ENCODE data around the gene SEMA5B.

- TF ChIP-seq TAF1 (conservative IDR thresholded peaks at IDR 0.05): no peak
- TF ChIP-seq ZBTB33 (IDR thresholded peaks at IDR 0.05): no peak
- no peak for TF ChIP-seq CTCF (IDR thresholded peaks at IDR 0.05; ENCODE audit: low read depth, low read length, missing input control)
- no peak for TF ChIP-seq MAX (IDR thresholded peaks at IDR 0.05)
- TF ChIP-seq ATF3 (IDR thresholded peaks at IDR 0.05): no peak
- no peak for TF ChIP-seq RXRA (IDR thresholded peaks at IDR 0.05)
- no peak for TF ChIP-seq GABPA (IDR thresholded peaks at IDR 0.05 in 1 of 2, conservative IDR thresholded peaks at IDR 0.05 in 1 of 2)
- TF ChIP-seq FOXA1 (IDR thresholded peaks at IDR 0.05): no peak
- TF ChIP-seq JUND (IDR thresholded peaks at IDR 0.05): no peak
- no peak for TF ChIP-seq EGR1 (IDR thresholded peaks at IDR 0.05; ENCODE audit: low read depth in 2 of 2)
- TF ChIP-seq YY1 (IDR thresholded peaks at IDR 0.05): no peak
- TF ChIP-seq REST (IDR thresholded peaks at IDR 0.05): no peak
- no peak for TF ChIP-seq SP1 (IDR thresholded peaks at IDR 0.05)
These were observed 44.6 kb upstream of the SEMA5B start for GRCh38 chr3:123072152-123072551.

All from liver (tissue), 3 donors.